Activated naive CD4-positive, alpha-beta T cell treated with anti-CD3 and anti-CD28 coated beads for 36 hours (primary cell): ENCODE measurements around the gene FBXO28. TPM values are rescaled to one million over a fixed set of nuclear protein-coding genes. Genes with fewer than 3 reads are reported as not detected.
A peak's percentile ranks its signal among the peaks of the same experiment; 100 is the strongest.

ENCODE experiments used
- CTCF ChIA-PET: fragments of 350-600 bp; sonication (Branson Sonifier 250); formaldehyde crosslinking; loops from one replicate; lab custom pipeline; 2021; ENCODE audit warnings: antibody characterized with exemption; lab: Charles Lee
- DNase-seq: peaks from one replicate; pipeline ENCODE4 v3.0.0-alpha.2; 2020
- H3K27ac Mint-ChIP-seq: one replicate; pipeline ENCODE4 v1.8.0; 2021; ENCODE audit warnings: mild to moderate bottlenecking, mixed read lengths
- H3K27me3 Mint-ChIP-seq: one replicate; pipeline ENCODE4 v1.8.0; 2021; ENCODE audit warnings: low read depth, mixed read lengths
- H3K36me3 Mint-ChIP-seq: one replicate; pipeline ENCODE4 v1.8.0; 2021; ENCODE audit warnings: low read depth, mixed read lengths
- H3K4me1 Mint-ChIP-seq: one replicate; pipeline ENCODE4 v1.8.0; 2021; ENCODE audit warnings: low read depth, mixed read lengths
- H3K4me3 Mint-ChIP-seq: one replicate; pipeline ENCODE4 v1.8.0; 2021; ENCODE audit warnings: mild to moderate bottlenecking, moderate library complexity, mixed read lengths
- H3K9me3 Mint-ChIP-seq: one replicate; pipeline ENCODE4 v1.8.0; 2021; ENCODE audit warnings: mixed read lengths
- intact Hi-C: fragments of 100-400 bp; cut with micrococcal nuclease; formaldehyde crosslinking; loops from one replicate; pipeline ENCODE4 v1.15.1; 2023
- total RNA-seq, 2 experiments: library from RNA; stranded (reverse); gene quantifications; one replicate each; pipeline ENCODE4 v1.2.3, GENCODE V29; 2021

Gene FBXO28
- total RNA-seq, 2 experiments from 2014 or later = 9.6 to 9.7 TPM

GRCh38 chr1:224168859-224169380 is 55.0 kb downstream of the FBXO28 start:
- Mint-ChIP-seq H3K4me1 (peaks cover 32% of the 10 kb centered on the region), H3K27me3 (no peaks in the 10 kb centered on the region), H3K4me3 (no peak overlapping the region), H3K27ac (peak overlapping the region; percentile 9), H3K9me3 (peaks cover 10% of the 10 kb centered on the region), H3K36me3 (peaks cover 4% of the 10 kb centered on the region)
- CTCF ChIA-PET = interaction anchor here (0.6 to 2.6 kb wide), 8 partner anchors 10 to 191 kb away, joined by 3 to 16 read pairs (median 4); partner anchors contain the start of gene DEGS1
- intact Hi-C loops = loop anchor here (1.0 to 2.0 kb wide), 9 partner anchors 13 to 337 kb away; partner anchors contain the start of genes FBXO28 and NVL
- DNase-seq = peak; percentile 60

GRCh38 chr1:224169718-224170270 is 55.9 kb downstream of the FBXO28 start:
- H3K27ac Mint-ChIP-seq = no peak overlapping the region
- peaks cover 4% of the 10 kb centered on the region for H3K36me3 Mint-ChIP-seq
- no peak for DNase-seq
- peaks cover 10% of the 10 kb centered on the region for H3K9me3 Mint-ChIP-seq
- no peaks in the 10 kb centered on the region for H3K27me3 Mint-ChIP-seq
- CTCF ChIA-PET = interaction anchor here (0.6 to 2.6 kb wide), 7 partner anchors 10 to 105 kb away, joined by 3 to 16 read pairs (median 4); partner anchors contain the start of gene DEGS1
- intact Hi-C loops = loop anchor here (1.0 to 2.0 kb wide), 9 partner anchors 13 to 337 kb away; partner anchors contain the start of genes FBXO28 and NVL
- peaks cover 32% of the 10 kb centered on the region for H3K4me1 Mint-ChIP-seq
- H3K4me3 Mint-ChIP-seq = no peak overlapping the region

- Mint-ChIP-seq H3K27ac (no peak overlapping the region), H3K4me3 (no peak overlapping the region), H3K4me1 (peaks cover 34% of the 10 kb centered on the region), H3K9me3 (peaks cover 10% of the 10 kb centered on the region), H3K27me3 (no peaks in the 10 kb centered on the region), H3K36me3 (peaks cover 4% of the 10 kb centered on the region)
- intact Hi-C loops = no loop called here
- CTCF ChIA-PET = interaction anchor here (2.6 kb wide), 1 partner anchor 12 kb away, joined by 16 read pairs; the partner anchor contains the start of gene DEGS1
- DNase-seq = no peak
Observed at GRCh38 chr1:224170343-224170742, 56.4 kb downstream of the FBXO28 start.

- Mint-ChIP-seq H3K27ac (no peak overlapping the region), H3K4me3 (no peak overlapping the region), H3K9me3 (peaks cover 10% of the 10 kb centered on the region), H3K36me3 (peaks cover 4% of the 10 kb centered on the region), H3K4me1 (peaks cover 36% of the 10 kb centered on the region), H3K27me3 (no peaks in the 10 kb centered on the region)
- DNase-seq = no peak
- CTCF ChIA-PET = interaction anchor here (2.6 kb wide), 1 partner anchor 11 kb away, joined by 16 read pairs; the partner anchor contains the start of gene DEGS1
- intact Hi-C loops = no loop called here
Observed at GRCh38 chr1:224170748-224171478, 57.0 kb downstream of the FBXO28 start.

GRCh38 chr1:224172229-224172628 is 58.3 kb downstream of the FBXO28 start:
- H3K4me3 Mint-ChIP-seq = no peak overlapping the region

GRCh38 chr1:224173523-224173922 is 59.6 kb downstream of the FBXO28 start:
- CTCF ChIA-PET = no interaction called here

More at GRCh38 chr1:224172229-224172628, 58.3 kb downstream of the FBXO28 start:
- CTCF ChIA-PET = interaction anchor here (0.7 kb wide), 1 partner anchor 163 kb away, joined by 3 read pairs; no protein-coding TSS in a partner anchor
- Mint-ChIP-seq H3K9me3 (peaks cover 10% of the 10 kb centered on the region), H3K4me1 (peaks cover 36% of the 10 kb centered on the region), H3K27ac (no peak overlapping the region), H3K27me3 (no peaks in the 10 kb centered on the region), H3K36me3 (peaks cover 4% of the 10 kb centered on the region)
- intact Hi-C loops = no loop called here
- DNase-seq = no peak

GRCh38 chr1:224175617-224176016 is 61.7 kb downstream of the FBXO28 start:
- Mint-ChIP-seq H3K4me3 (peak overlapping the region; percentile 31), H3K9me3 (peaks cover 6% of the 10 kb centered on the region), H3K36me3 (peaks cover 2% of the 10 kb centered on the region), H3K27ac (no peak overlapping the region), H3K27me3 (no peaks in the 10 kb centered on the region), H3K4me1 (peaks cover 15% of the 10 kb centered on the region)
- CTCF ChIA-PET = no interaction called here
- DNase-seq = peak; percentile 63
- intact Hi-C loops = no loop called here

More at GRCh38 chr1:224173523-224173922, 59.6 kb downstream of the FBXO28 start:
- H3K9me3 Mint-ChIP-seq = peaks cover 10% of the 10 kb centered on the region
- H3K36me3 Mint-ChIP-seq = peaks cover 4% of the 10 kb centered on the region
- no peak for DNase-seq
- H3K4me3 Mint-ChIP-seq = no peak overlapping the region
- H3K27ac Mint-ChIP-seq = no peak overlapping the region
- peaks cover 36% of the 10 kb centered on the region for H3K4me1 Mint-ChIP-seq
- intact Hi-C loops = no loop called here
- H3K27me3 Mint-ChIP-seq = no peaks in the 10 kb centered on the region

GRCh38 chr1:224177356-224177999 is 63.6 kb downstream of the FBXO28 start:
- H3K27me3 Mint-ChIP-seq = no peaks in the 10 kb centered on the region
- H3K4me1 Mint-ChIP-seq = peaks cover 13% of the 10 kb centered on the region
- H3K4me3 Mint-ChIP-seq = no peak overlapping the region
- H3K9me3 Mint-ChIP-seq = no peaks in the 10 kb centered on the region
- no peak for DNase-seq
- CTCF ChIA-PET = interaction anchor here (0.7 kb wide), 1 partner anchor 238 kb away, joined by 4 read pairs; no protein-coding TSS in a partner anchor
- H3K27ac Mint-ChIP-seq = no peak overlapping the region
- no peaks in the 10 kb centered on the region for H3K36me3 Mint-ChIP-seq
- intact Hi-C loops = no loop called here

- Mint-ChIP-seq H3K36me3 (no peaks in the 10 kb centered on the region), H3K27me3 (no peaks in the 10 kb centered on the region), H3K27ac (no peak overlapping the region), H3K4me3 (no peak overlapping the region), H3K4me1 (peaks cover 14% of the 10 kb centered on the region), H3K9me3 (no peaks in the 10 kb centered on the region)
- intact Hi-C loops = no loop called here
- CTCF ChIA-PET = interaction anchor here (0.6 to 1.5 kb wide), 2 partner anchors 10 to 36 kb away, joined by 3 to 6 read pairs; no protein-coding TSS in a partner anchor
- DNase-seq = no peak
Observed at GRCh38 chr1:224178894-224179293, 65.0 kb downstream of the FBXO28 start.

- intact Hi-C loops = loop anchor here (5.0 to 10.0 kb wide), 4 partner anchors 444 to 1466 kb away; partner anchors contain the start of genes AIDA, BROX, CAPN2 and LBR
- H3K4me3 Mint-ChIP-seq = no peak overlapping the region
- DNase-seq = no peak
- H3K27me3 Mint-ChIP-seq = no peaks in the 10 kb centered on the region
- CTCF ChIA-PET = interaction anchor here (0.7 to 3.7 kb wide), 3 partner anchors 11 to 367 kb away, joined by 3 to 16 read pairs (median 7); no protein-coding TSS in a partner anchor
- H3K9me3 Mint-ChIP-seq = no peaks in the 10 kb centered on the region
- peaks cover 29% of the 10 kb centered on the region for H3K4me1 Mint-ChIP-seq
- H3K36me3 Mint-ChIP-seq = peaks cover 2% of the 10 kb centered on the region
- H3K27ac Mint-ChIP-seq = no peak overlapping the region
Observed at GRCh38 chr1:224180783-224181452, 67.0 kb downstream of the FBXO28 start.

GRCh38 chr1:224181453-224181810 is 67.5 kb downstream of the FBXO28 start:
- H3K27me3 Mint-ChIP-seq = no peaks in the 10 kb centered on the region
- H3K36me3 Mint-ChIP-seq = peaks cover 2% of the 10 kb centered on the region
- intact Hi-C loops = loop anchor here (5.0 to 10.0 kb wide), 4 partner anchors 443 to 1467 kb away; partner anchors contain the start of genes AIDA, BROX, CAPN2 and LBR
- DNase-seq = no peak
- no peaks in the 10 kb centered on the region for H3K9me3 Mint-ChIP-seq
- peak overlapping the region; percentile 82 for H3K4me3 Mint-ChIP-seq
- CTCF ChIA-PET = interaction anchor here (0.7 to 3.7 kb wide), 2 partner anchors 12 to 368 kb away, joined by 3 to 16 read pairs; no protein-coding TSS in a partner anchor
- peaks cover 32% of the 10 kb centered on the region for H3K4me1 Mint-ChIP-seq
- H3K27ac Mint-ChIP-seq = no peak overlapping the region
